Measurements from ENCODE around the gene MCTS1.
A peak's percentile ranks its signal among the peaks of the same experiment; 100 is the strongest.
"Not testable (repeated sequence)": the region's sequence is repeated elsewhere in the genome, so short reads cannot be mapped to it uniquely, and the experiment has no call there.

MCTS1 gene

GRCh38 chrX:120603707-120604360, at the start of gene MCTS1:
TSS of gene MCTS1 (plus strand) at chrX:120604101. CDS start at chrX:120604237, 136 bp downstream.
- DNase-seq (ENCODE audit: low read depth): peak; percentile 57

GRCh38 chrX:120556251-120556650, 47.6 kb upstream of the MCTS1 start:
- no peak for DNase-seq (ENCODE audit: low read depth)

GRCh38 chrX:120559804-120560203, 44.1 kb upstream of the MCTS1 start:
- DNase-seq (ENCODE audit: low read depth): no peak

GRCh38 chrX:120560405-120560841, 43.5 kb upstream of the MCTS1 start:
- DNase-seq (ENCODE audit: low read depth): peak; percentile 11

GRCh38 chrX:120560842-120561633, 42.9 kb upstream of the MCTS1 start, which contains the start of gene CUL4B:
TSS of gene CUL4B (minus strand) at chrX:120560962. CDS start at chrX:120560638, 324 bp downstream.
- DNase-seq (ENCODE audit: low read depth): peak; percentile 78

GRCh38 chrX:120561634-120562568, 42.0 kb upstream of the MCTS1 start:
- DNase-seq (ENCODE audit: low read depth): no peak

GRCh38 chrX:120562569-120562926, 41.4 kb upstream of the MCTS1 start:
- no peak for DNase-seq (ENCODE audit: low read depth)

- DNase-seq (ENCODE audit: low read depth): no peak
Observed at GRCh38 chrX:120564925-120565324, 39.0 kb upstream of the MCTS1 start.

GRCh38 chrX:120566817-120567216, 37.1 kb upstream of the MCTS1 start:
- DNase-seq (ENCODE audit: low read depth): no peak

- no peak for DNase-seq (ENCODE audit: low read depth)
Observed at GRCh38 chrX:120568035-120568434, 35.9 kb upstream of the MCTS1 start.

- DNase-seq (ENCODE audit: low read depth): no peak
Observed at GRCh38 chrX:120568609-120569008, 35.3 kb upstream of the MCTS1 start.

GRCh38 chrX:120570011-120570600, 33.8 kb upstream of the MCTS1 start:
- DNase-seq (ENCODE audit: low read depth): no peak

GRCh38 chrX:120573806-120574205, 30.1 kb upstream of the MCTS1 start:
- DNase-seq (ENCODE audit: low read depth): not testable (repeated sequence)

- no peak for DNase-seq (ENCODE audit: low read depth)
Observed at GRCh38 chrX:120575379-120576114, 28.4 kb upstream of the MCTS1 start.

GRCh38 chrX:120585702-120586101, 18.2 kb upstream of the MCTS1 start:
- no peak for DNase-seq (ENCODE audit: low read depth)

- DNase-seq (ENCODE audit: low read depth): peak; percentile 2
Observed at GRCh38 chrX:120604361-120604782, 471 bp downstream of the MCTS1 start.

- no peak for DNase-seq (ENCODE audit: low read depth)
Observed at GRCh38 chrX:120612086-120612485, 8.2 kb downstream of the MCTS1 start.

- DNase-seq (ENCODE audit: low read depth): no peak
Observed at GRCh38 chrX:120614816-120615215, 10.9 kb downstream of the MCTS1 start.

GRCh38 chrX:120617996-120618630, 14.2 kb downstream of the MCTS1 start:
- DNase-seq (ENCODE audit: low read depth): no peak

GRCh38 chrX:120625371-120625770, 21.5 kb downstream of the MCTS1 start:
- DNase-seq (ENCODE audit: low read depth): no peak

All from stimulated activated CD8-positive, alpha-beta memory T cell treated with anti-CD3 and anti-CD28 coated beads, Interleukin-12 subunit alpha, Interleukin-12 subunit beta, amount 100 ng/mL, for 1 hour (primary cell).